ENCODE measurements around the gene CDH4.

The CDH4 gene

DNA sequence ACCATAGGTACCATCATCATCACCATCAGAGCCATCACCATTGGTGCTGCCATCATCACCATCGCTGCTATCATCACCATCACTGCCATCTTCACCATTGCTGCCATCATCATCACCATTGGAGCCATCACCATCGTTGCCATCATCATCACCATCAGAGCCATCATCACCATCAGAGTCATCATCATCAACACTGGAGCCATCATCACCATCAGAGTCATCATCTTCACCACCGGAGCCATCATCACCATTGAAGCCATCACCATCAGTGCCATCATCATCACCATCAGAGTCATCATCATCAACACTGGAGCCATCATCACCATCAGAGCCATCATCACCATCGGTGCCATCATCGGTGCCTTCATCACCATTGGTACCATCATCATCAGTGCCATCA, 474.9 kb downstream of the CDH4 start:
- in situ Hi-C loops (cut with HindIII; ENCODE audit: low pct_unique_long_range_greater_than_20kb, low sequenced_read_pairs): no loop called here
- DNase-seq (ENCODE audit: low read depth in 1 of 2, low spot score in 1 of 2): no peak
- TF ChIP-seq JUND (IDR thresholded peaks at IDR 0.05; ENCODE audit: low read depth): no peak

DNA sequence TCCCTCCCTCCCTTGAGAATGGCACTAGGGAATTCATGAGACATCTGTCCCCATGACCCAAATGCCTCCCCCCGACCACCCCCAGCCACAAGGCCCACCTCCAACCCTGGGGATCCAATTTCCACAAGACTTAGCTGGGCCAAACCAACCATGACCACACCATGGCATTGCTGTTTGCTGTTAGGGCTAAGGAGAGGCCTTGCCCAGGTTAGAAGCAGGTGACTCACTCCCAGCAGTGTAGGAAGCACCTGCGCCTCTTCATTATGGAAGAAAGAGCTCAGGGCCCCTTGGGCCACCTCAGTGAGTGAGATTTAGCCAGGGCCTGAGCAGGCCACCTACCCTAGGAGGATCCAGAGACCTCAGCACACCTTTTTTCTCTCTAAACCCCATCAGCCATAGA, 475.7 kb downstream of the CDH4 start:
- in situ Hi-C loops (cut with HindIII; ENCODE audit: low pct_unique_long_range_greater_than_20kb, low sequenced_read_pairs): no loop called here
- no peak for DNase-seq (ENCODE audit: low read depth in 1 of 2, low spot score in 1 of 2)
- TF ChIP-seq JUND (IDR thresholded peaks at IDR 0.05; ENCODE audit: low read depth): no peak

DNA sequence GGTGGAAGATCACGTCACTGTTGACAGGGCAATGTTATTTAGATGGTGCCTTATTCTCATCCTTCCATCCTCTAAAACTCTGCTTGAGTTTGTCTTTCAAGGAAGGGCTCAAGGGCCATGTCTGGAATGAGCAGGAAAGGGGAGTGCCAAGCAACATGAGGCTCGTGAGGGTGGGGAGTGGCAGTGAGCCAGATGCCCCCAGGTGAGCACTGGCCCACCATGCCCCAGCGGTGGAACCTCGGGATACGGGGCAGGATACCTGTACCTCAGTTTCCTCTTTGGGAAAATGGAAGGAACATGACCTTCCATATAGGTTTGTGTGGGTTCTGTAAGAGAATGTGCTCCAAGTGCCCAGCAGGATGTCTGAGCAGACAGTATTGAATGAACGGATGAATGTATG, 476.3 kb downstream of the CDH4 start:
- in situ Hi-C loops (cut with HindIII; ENCODE audit: low pct_unique_long_range_greater_than_20kb, low sequenced_read_pairs): no loop called here
- DNase-seq (ENCODE audit: low read depth in 1 of 2, low spot score in 1 of 2): no peak
- no peak for TF ChIP-seq JUND (IDR thresholded peaks at IDR 0.05; ENCODE audit: low read depth)

DNA sequence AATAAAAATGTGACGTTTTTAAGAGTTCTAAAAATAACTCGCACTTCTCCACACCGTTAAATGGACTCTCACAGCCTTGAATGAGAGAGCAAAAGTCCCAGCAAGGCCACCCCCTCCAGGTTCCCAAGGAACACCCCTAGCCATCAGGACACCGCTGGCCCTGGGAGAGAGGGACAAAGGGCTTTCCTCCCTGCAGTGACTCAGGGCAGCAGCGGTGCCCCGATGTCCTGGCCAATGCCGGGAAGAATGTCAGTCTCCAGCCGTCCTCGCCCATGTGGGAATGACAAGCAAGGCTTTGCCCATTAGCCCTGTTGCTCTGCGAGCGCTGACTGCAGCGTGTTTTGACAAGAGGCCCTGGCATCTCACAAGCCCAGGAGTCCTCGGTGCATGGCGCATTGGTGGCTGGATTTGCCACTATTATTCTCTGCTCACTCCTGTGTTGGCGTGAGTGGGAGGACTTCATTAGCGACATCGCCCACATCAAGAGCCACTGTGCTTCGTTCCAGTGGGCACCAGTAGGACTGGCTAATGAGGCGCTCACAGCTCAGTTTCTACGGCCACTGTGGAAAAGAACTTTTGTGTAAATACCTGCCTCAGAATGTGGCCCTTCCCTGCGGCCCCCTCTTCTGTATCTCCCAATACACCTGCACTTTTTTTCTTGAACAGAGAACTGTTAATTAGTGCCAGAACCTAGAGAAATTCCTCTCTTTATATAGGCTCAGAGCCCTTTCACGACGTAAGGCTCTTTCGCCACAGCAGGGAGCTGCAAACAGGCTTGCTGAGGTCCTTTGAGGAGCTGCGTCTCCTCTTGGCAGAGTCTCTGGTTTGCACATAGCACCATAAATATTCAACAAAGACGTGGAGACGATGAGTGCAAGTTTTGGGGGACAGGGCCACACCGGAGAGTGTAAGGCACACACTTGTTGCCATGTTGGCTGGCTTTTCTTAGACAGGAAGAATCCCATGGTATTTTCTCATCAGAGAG, 477.0 kb downstream of the CDH4 start:
- no peak for TF ChIP-seq JUND (IDR thresholded peaks at IDR 0.05; ENCODE audit: low read depth)
- DNase-seq (ENCODE audit: low read depth in 1 of 2, low spot score in 1 of 2): no peak
- in situ Hi-C loops (cut with HindIII; ENCODE audit: low pct_unique_long_range_greater_than_20kb, low sequenced_read_pairs): no loop called here

DNA sequence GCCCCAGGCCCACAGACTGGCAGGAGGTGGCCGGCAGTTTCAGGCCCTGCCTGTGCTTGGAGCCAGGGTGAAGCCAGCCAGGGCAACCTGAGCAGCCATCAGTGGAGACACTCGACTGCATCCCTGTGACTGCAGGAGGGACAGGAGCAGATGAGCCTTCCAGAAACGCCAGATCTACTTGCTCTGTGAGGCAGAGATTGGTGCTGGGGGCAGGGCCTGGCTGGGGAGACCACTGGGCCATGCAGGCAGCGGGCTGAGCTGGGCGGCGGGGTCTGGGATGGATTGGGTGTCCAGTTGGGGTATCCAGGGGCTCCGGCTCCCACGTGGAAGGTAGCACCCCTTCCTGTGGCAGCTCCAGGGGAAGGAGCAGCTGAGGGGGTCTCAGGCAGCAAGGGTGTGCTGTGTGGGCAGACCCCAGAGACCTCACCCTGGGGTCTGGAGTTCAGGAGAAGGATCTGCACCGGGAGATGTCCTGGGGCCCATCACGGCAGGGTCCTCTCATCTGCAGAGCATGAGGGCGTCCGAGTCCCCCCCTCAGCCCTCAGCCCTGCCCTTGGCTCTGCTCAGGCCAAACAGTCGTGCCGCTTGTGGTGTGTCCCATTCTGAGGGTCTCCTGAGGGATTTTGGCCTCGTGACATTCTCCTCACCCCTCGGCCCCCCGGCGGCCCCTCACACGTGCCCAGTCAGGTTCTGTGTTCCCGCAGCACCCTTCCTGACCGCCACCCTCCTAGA, 478.7 kb downstream of the CDH4 start:
- in situ Hi-C loops (cut with HindIII; ENCODE audit: low pct_unique_long_range_greater_than_20kb, low sequenced_read_pairs): no loop called here
- DNase-seq (ENCODE audit: low read depth in 1 of 2, low spot score in 1 of 2): no peak
- TF ChIP-seq JUND (IDR thresholded peaks at IDR 0.05; ENCODE audit: low read depth): no peak

DNA sequence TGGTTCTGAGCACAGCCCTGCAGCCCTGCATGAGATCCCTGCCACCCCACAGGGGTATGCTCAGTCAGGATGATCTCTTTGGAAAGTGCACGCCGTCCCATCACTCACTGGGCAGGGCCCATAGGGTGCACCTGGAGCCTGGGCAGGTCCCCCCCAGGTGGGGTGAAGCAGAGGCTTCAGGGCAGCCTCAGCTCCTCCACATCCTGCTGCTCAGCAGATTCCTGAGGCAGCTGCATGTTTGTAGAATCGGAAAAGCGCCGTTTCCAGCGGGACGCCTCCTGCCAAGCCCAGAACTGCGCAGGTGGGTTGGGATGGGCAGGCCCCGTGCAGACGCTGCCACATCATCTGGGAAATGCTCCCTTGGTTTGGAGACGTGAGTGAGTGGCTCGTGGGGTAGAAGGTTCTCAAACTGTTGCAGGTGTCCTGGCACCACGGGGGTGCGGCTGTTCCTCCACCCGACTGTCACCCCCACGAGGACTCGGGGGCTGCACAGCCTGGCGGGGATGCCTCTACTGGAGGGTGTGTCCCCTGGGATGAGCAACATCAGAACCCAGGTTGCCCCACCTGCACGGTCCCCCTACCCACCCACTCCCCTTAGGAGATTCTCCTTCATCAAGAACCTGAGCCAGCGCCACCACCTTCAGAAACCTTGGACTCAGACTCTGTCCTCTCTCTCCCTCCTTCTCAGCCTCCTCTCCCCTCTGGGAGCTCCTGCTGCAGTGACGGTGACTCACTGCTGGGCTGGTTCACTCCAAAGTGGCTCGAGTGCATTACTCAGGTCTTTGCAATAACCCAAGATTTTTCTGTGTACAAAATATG, 479.5 kb downstream of the CDH4 start:
- no peak for TF ChIP-seq JUND (IDR thresholded peaks at IDR 0.05; ENCODE audit: low read depth)
- in situ Hi-C loops (cut with HindIII; ENCODE audit: low pct_unique_long_range_greater_than_20kb, low sequenced_read_pairs): no loop called here
- no peak for DNase-seq (ENCODE audit: low read depth in 1 of 2, low spot score in 1 of 2)

DNA sequence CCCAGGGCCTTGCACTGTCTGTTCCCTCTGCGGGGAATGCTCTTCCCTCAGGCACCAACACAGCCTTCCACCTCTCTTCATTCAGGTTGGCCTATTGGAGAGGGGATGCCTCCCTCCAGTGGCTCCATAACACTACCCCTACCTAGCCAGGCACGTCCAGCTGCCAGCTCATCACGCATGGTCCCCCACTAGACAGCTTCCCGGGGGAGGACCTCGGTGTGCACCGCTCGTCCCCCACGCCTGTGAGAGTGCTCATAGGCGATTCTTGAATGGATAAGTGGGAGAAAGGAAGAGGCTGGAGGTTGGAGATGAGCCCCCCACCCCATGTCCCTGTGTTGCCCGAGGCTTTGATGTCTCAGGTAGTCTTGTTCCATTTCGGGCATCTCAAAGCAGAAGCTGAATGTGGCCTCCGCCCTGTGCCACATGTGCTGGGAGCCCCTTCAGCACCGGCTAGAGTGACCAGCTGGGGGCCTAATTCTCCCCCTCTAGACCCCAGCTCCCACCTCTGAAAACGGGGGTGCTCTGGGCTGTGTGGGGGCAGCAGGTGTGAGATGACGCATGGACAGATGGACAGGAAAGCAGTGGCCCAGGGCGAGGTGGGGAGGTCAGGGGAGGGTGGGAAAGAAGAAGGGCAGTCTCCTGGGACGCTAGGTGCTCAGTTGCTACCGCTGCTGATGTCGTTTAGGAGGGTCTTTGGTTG, 480.6 kb downstream of the CDH4 start:
- no peak for DNase-seq (ENCODE audit: low read depth in 1 of 2, low spot score in 1 of 2)
- no peak for TF ChIP-seq JUND (IDR thresholded peaks at IDR 0.05; ENCODE audit: low read depth)
- in situ Hi-C loops (cut with HindIII; ENCODE audit: low pct_unique_long_range_greater_than_20kb, low sequenced_read_pairs): no loop called here

DNA sequence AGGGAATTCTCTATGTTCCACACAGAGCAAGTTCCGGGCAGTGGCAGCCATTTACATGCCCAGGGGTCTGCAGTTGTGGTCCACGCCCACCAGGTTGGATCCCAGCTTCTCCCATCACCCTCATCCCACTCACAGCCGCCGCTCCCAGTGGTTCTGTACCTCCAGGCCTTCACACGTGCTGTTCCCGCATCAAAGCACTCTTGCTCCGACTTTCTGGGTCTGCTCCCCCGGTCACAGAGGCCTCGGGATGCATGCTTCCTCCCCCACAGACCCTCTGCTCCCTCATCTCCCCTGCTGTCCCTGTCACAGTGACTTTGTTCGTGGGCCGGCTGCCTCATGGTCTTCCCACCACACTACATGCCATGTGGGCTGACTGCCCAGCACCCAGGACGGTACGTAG, 481.2 kb downstream of the CDH4 start:
- in situ Hi-C loops (cut with HindIII; ENCODE audit: low pct_unique_long_range_greater_than_20kb, low sequenced_read_pairs): no loop called here
- no peak for TF ChIP-seq JUND (IDR thresholded peaks at IDR 0.05; ENCODE audit: low read depth)
- DNase-seq (ENCODE audit: low read depth in 1 of 2, low spot score in 1 of 2): no peak

DNA sequence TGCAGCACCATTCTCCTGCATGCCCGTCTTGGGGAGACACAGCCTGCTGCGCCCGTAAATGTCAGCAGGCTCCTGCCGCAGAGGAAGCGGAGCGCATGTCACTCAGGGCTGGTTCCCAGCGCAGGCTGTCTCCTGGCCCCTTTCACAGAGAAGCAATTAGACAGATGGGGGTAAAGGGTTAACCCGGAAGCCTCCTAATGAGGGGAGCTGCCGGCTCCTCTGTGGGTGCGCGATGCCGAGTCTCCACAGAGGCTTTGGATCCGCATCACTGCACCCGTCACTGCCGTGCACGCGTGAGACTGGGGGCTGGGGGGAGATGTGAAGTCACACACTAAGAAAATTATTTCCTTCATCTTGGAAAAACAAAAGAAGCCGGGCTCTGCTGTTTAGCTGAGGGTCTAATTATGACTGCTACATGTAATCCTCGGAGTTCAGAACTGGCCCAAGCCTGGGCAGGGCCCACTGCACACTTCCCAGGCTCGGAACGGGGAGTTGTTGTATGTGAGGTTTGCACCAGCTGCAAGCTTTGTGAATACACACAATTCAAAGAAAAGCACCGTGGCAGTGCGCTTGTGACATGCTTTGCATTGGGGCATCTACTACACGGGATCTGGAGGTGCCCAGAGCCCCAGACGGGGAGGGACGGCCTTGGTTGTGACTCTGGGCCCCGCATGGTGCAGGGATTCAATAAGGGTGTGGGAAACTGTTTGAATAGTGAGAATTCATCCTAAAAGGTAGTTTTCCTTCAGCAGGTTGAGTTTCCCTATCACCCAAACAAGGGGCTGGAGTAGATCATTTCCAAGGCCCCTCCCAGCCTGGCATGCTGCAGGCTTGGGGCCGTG, 482.1 kb downstream of the CDH4 start:
- in situ Hi-C loops (cut with HindIII; ENCODE audit: low pct_unique_long_range_greater_than_20kb, low sequenced_read_pairs): no loop called here
- no peak for TF ChIP-seq JUND (IDR thresholded peaks at IDR 0.05; ENCODE audit: low read depth)
- no peak for DNase-seq (ENCODE audit: low read depth in 1 of 2, low spot score in 1 of 2)

DNA sequence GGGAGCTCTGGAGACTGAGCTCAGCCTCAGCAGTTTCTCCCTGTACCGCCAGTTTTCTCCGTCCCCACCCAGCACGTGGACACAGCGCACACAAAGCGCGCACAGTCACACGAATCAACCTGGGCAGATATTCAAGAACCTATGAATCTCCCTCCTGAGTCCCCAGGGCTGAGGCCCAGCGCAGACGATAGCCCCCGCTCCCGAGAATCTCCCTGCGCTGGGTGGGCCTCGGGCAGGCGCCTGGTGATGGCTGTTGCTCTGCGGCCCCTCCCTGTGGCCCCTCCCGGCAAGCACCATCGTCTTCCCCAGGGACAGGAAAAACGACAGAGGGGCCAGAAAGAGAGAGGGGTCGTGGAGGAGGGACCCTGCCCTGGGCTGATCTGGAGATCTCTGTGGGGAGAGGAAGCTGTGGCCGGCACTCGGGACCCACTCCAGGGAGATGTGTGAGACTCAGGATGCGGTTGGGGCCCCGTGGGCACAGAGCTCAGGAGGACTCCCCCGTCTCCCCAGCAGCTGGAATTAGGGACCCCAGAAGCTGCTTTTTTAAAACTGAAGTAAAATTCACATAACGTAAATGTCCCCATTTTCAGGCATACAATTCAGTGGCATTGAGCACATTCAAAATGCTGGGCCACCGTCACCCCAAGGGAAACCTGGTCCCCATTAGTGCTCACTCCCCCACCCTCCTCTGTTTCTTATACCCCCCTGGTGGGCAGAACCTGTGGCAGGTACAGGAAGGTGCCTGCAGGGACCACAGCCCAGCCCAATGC, 482.9 kb downstream of the CDH4 start:
- DNase-seq (ENCODE audit: low read depth in 1 of 2, low spot score in 1 of 2): no peak
- in situ Hi-C loops (cut with HindIII; ENCODE audit: low pct_unique_long_range_greater_than_20kb, low sequenced_read_pairs): no loop called here
- TF ChIP-seq JUND (IDR thresholded peaks at IDR 0.05; ENCODE audit: low read depth): no peak

DNA sequence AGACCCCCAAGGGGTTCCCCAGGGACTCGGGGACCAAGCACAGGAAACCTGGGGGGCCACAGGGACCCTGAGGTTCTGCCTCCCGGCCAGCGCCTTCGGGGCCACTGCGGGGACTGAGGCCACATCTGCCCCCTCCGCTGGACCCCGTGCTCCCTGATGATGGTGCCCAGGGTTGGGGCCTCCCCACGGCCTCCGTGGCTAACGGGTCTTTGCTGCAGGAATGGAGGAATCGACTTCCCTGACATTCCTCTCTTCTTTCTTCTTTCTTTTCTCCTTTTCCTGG, 483.4 kb downstream of the CDH4 start:
- in situ Hi-C loops (cut with HindIII; ENCODE audit: low pct_unique_long_range_greater_than_20kb, low sequenced_read_pairs): no loop called here
- TF ChIP-seq JUND (IDR thresholded peaks at IDR 0.05; ENCODE audit: low read depth): no peak
- no peak for DNase-seq (ENCODE audit: low read depth in 1 of 2, low spot score in 1 of 2)

Measured in T47D (cell line).